Lower lobe of right lung (tissue), 2 donors: ENCODE results near the gene HCN2. TPM values are rescaled to one million over a fixed set of nuclear protein-coding genes. Genes with fewer than 3 reads are reported as not detected.
"Not testable (repeated sequence)": the region's sequence is repeated elsewhere in the genome, so short reads cannot be mapped to it uniquely, and the experiment has no call there.

Experiments
- ATAC-seq, 2 donors: fragments of 200-7000 bp; cut with Tn5 transposase; one replicate each; pipeline ENCODE4 v1.9.1; 2020 to 2022; ENCODE audit warnings: mild to moderate bottlenecking in 2 of 2, moderate library complexity in 2 of 2
- DNase-seq: peaks from one replicate; pipeline ENCODE4 v3.0.0-alpha.2; 2020
- H3K27ac ChIP-seq: fragments of 200-600 bp; one replicate; pipeline ENCODE4 v1.8.0; 2022
- H3K27me3 ChIP-seq: fragments of 200-600 bp; one replicate; pipeline ENCODE4 v1.8.0; 2022; ENCODE audit warnings: low read depth
- H3K36me3 ChIP-seq: fragments of 200-600 bp; one replicate; pipeline ENCODE4 v1.8.0; 2022; ENCODE audit warnings: mild to moderate bottlenecking
- H3K4me1 ChIP-seq: fragments of 200-600 bp; one replicate; pipeline ENCODE4 v1.8.0; 2022
- H3K4me3 ChIP-seq: fragments of 200-600 bp; one replicate; pipeline ENCODE4 v1.8.0; 2022; ENCODE audit warnings: mild to moderate bottlenecking
- H3K9me3 ChIP-seq: fragments of 200-600 bp; one replicate; pipeline ENCODE4 v1.8.0; 2022
- CTCF ChIP-seq: fragments of 200-600 bp; IDR thresholded peaks from one replicate; pipeline ENCODE4 v1.8.0; 2022; ENCODE audit warnings: antibody characterized with exemption, mild to moderate bottlenecking
- intact Hi-C: fragments of 100-400 bp; cut with DNase I; formaldehyde crosslinking; loops from one replicate; pipeline ENCODE4 v1.11.0; 2022
- total RNA-seq: library from RNA; stranded (reverse); fragmentation: NEBNext Ultra II Directional; extraction: Animal tissue kit (Norgen Biotek cat#: 25700); gene quantifications from one replicate; pipeline ENCODE4 v1.2.1, GENCODE V29; 2021
- donor health status: DM: no; HTN: yes; CAD: no; lungs with severe emphysema.

The HCN2 gene
- total RNA-seq, 1 donor from 2014 or later = 0.24 TPM

- DNase-seq (no peak), ATAC-seq (no peak)
- H3K27ac ChIP-seq = no peak overlapping the region
- no peaks in the 10 kb centered on the region for H3K9me3 ChIP-seq
- intact Hi-C loops = no loop called here
- H3K36me3 ChIP-seq = peaks cover 56% of the 10 kb centered on the region
- peaks cover 14% of the 10 kb centered on the region for H3K27me3 ChIP-seq
- H3K4me1 ChIP-seq = peaks cover 18% of the 10 kb centered on the region
- no peak for TF ChIP-seq CTCF
- no peak overlapping the region for H3K4me3 ChIP-seq
Observed at GRCh38 chr19:581399-582111, 8.1 kb upstream of the HCN2 start.

GRCh38 chr19:582497-583197 is 7.0 kb upstream of the HCN2 start:
- ATAC-seq (no peak), DNase-seq (no peak)
- peaks cover 8% of the 10 kb centered on the region for H3K4me1 ChIP-seq
- no peaks in the 10 kb centered on the region for H3K9me3 ChIP-seq
- no peak overlapping the region for H3K4me3 ChIP-seq
- intact Hi-C loops = no loop called here
- H3K27ac ChIP-seq = no peak overlapping the region
- TF ChIP-seq CTCF = no peak
- H3K36me3 ChIP-seq = peaks cover 53% of the 10 kb centered on the region
- peaks cover 21% of the 10 kb centered on the region for H3K27me3 ChIP-seq

GRCh38 chr19:583198-583967 is 6.3 kb upstream of the HCN2 start:
- H3K4me1 ChIP-seq = peaks cover 12% of the 10 kb centered on the region
- DNase-seq = no peak
- no peak for ATAC-seq

GRCh38 chr19:583968-584239 is 5.8 kb upstream of the HCN2 start:
- Histone ChIP-seq H3K9me3 (no peaks in the 10 kb centered on the region), H3K36me3 (peaks cover 44% of the 10 kb centered on the region), H3K27ac (no peak overlapping the region), H3K4me1 (peaks cover 17% of the 10 kb centered on the region), H3K27me3 (peaks cover 34% of the 10 kb centered on the region), H3K4me3 (no peak overlapping the region)
- no peak for TF ChIP-seq CTCF
- intact Hi-C loops = no loop called here
- DNase-seq = no peak
- no peak for ATAC-seq

More at GRCh38 chr19:583198-583967, 6.3 kb upstream of the HCN2 start:
- no peaks in the 10 kb centered on the region for H3K9me3 ChIP-seq
- no peak overlapping the region for H3K4me3 ChIP-seq
- no peak for TF ChIP-seq CTCF
- H3K27ac ChIP-seq = no peak overlapping the region
- H3K36me3 ChIP-seq = peaks cover 46% of the 10 kb centered on the region
- H3K27me3 ChIP-seq = peaks cover 28% of the 10 kb centered on the region
- intact Hi-C loops = no loop called here

- peak; percentile 62 to 68 for ATAC-seq
- Histone ChIP-seq H3K36me3 (peaks cover 41% of the 10 kb centered on the region), H3K4me1 (peaks cover 22% of the 10 kb centered on the region), H3K27me3 (peaks cover 39% of the 10 kb centered on the region), H3K27ac (no peak overlapping the region), H3K4me3 (no peak overlapping the region), H3K9me3 (no peaks in the 10 kb centered on the region)
- TF ChIP-seq CTCF = peak; percentile 88
- intact Hi-C loops = no loop called here
- no peak for DNase-seq
Observed at GRCh38 chr19:584240-585001, 5.3 kb upstream of the HCN2 start.

- H3K27ac ChIP-seq, H3K9me3 ChIP-seq, intact Hi-C loops, H3K4me3 ChIP-seq, ATAC-seq, DNase-seq: not testable (repeated sequence)
- Histone ChIP-seq H3K4me1 (peaks cover 22% of the 10 kb centered on the region), H3K36me3 (peaks cover 33% of the 10 kb centered on the region), H3K27me3 (peaks cover 39% of the 10 kb centered on the region)
Observed at GRCh38 chr19:585146-585545, 4.5 kb upstream of the HCN2 start.
